Measurements from ENCODE around the gene LORICRIN. TPM values are rescaled to one million over a fixed set of nuclear protein-coding genes. Genes with fewer than 3 reads are reported as not detected.

LORICRIN gene
- total and polyA plus RNA-seq, 2 of the 4 experiments (the other 2 are of a cell fraction): not detected

GRCh38 chr1:153213519-153213918, 46.0 kb upstream of the LORICRIN start:
- Histone ChIP-seq H2AK9ac (replicated peaks; ENCODE audit: low read depth, low read length, poor library complexity) (no peak overlapping the region), H3K56ac (ENCODE audit: extremely low read depth, insufficient read depth, low read length) (no peak overlapping the region), H3K9me1 (ENCODE audit: insufficient read depth, low read length) (no peaks in the 10 kb centered on the region), H3K79me1 (ENCODE audit: low read depth in 1 of 2, low read length in 2 of 2) (no peaks in the 10 kb centered on the region), H2BK15ac (ENCODE audit: low read depth, low read length) (no peak overlapping the region), H2AFZ (replicated peaks; ENCODE audit: low read length, poor library complexity) (no peak overlapping the region), H2BK20ac (ENCODE audit: low read depth, low read length) (no peak overlapping the region), H2BK120ac (ENCODE audit: low read depth, low read length) (no peak overlapping the region), H3K4me3 (ENCODE audit: insufficient read depth, low read depth, low read length) (no peak overlapping the region), H2AK5ac (ENCODE audit: low read depth, low read length) (no peak overlapping the region), H3K27me3 (ENCODE audit: control insufficient read depth, insufficient read depth, low read length) (no peaks in the 10 kb centered on the region), H2BK5ac (ENCODE audit: low read depth, low read length, poor library complexity, severe bottlenecking) (no peak overlapping the region), H3K9ac (ENCODE audit: low read depth, low read length) (no peak overlapping the region), H3K27ac (ENCODE audit: insufficient read depth, low read length) (no peak overlapping the region), H4K5ac (ENCODE audit: low read depth, low read length) (no peak overlapping the region), H3K4me2 (ENCODE audit: low read depth, low read length) (no peak overlapping the region), H3K14ac (replicated peaks; ENCODE audit: low read depth, low read length) (no peak overlapping the region), H4K20me1 (ENCODE audit: insufficient read depth, low read length) (no peaks in the 10 kb centered on the region), H3K23ac (ENCODE audit: low read depth, low read length) (no peak overlapping the region), H3K9me3 (ENCODE audit: control insufficient read depth, insufficient read depth, low read length) (no peaks in the 10 kb centered on the region), H4K8ac (ENCODE audit: low read depth in 2 of 2, low read length in 2 of 2) (no peak overlapping the region), H3K4ac (ENCODE audit: low read depth, low read length) (no peak overlapping the region), H3K36me3 (ENCODE audit: control insufficient read depth, insufficient read depth, low read length) (no peaks in the 10 kb centered on the region), H4K91ac (ENCODE audit: insufficient read depth, low read depth, low read length) (no peak overlapping the region), H3K18ac (ENCODE audit: low read depth, low read length) (no peak overlapping the region), H3K4me1 (ENCODE audit: control insufficient read depth, insufficient read depth, low read length) (no peaks in the 10 kb centered on the region)
- CTCF ChIA-PET: no interaction called here
- in situ Hi-C loops (cut with MboI; ENCODE audit: low sequenced_read_pairs) (loop anchor here (25.0 kb wide), 1 partner anchor 551 kb away; the partner anchor contains the start of gene LCE2D), dilution Hi-C loops (cut with HindIII; ENCODE audit: low sequenced_read_pairs, unreplicated experiment) (no loop called here), intact Hi-C loops (cut with micrococcal nuclease) (no loop called here)
- no CpG with 5 or more reads among the region's 4 CpGs for WGBS, 2 experiments (ENCODE audit: extremely low coverage in 2 of 2, insufficient read length in 1 of 2)
- BruUV-seq (replicated peaks): no TSS peak
- DNase-seq: no peak
- POLR2A ChIA-PET (ENCODE audit: unreplicated experiment): no interaction called here
- TF ChIP-seq FOS (IDR thresholded peaks at IDR 0.05; ENCODE audit: low read depth, low read length) (no peak), NFE2L2 (IDR thresholded peaks at IDR 0.05; ENCODE audit: low read depth, low read length) (no peak), MAZ (IDR thresholded peaks at IDR 0.05; ENCODE audit: borderline replicate concordance, low read depth, low read length) (no peak), POLR2A (IDR thresholded peaks at IDR 0.05; ENCODE audit: low read depth, low read length) (no peak), CTCF (conservative IDR thresholded peaks at IDR 0.05; ENCODE audit: low read depth, low read length) (no peak), ELK1 (IDR thresholded peaks at IDR 0.05; ENCODE audit: borderline replicate concordance, low read depth, low read length) (no peak), MAFK (IDR thresholded peaks at IDR 0.05; ENCODE audit: low read depth, low read length) (no peak), CHD1 (IDR thresholded peaks at IDR 0.05; ENCODE audit: low read depth, low read length) (no peak), USF2 (IDR thresholded peaks at IDR 0.05; ENCODE audit: low read depth, low read length) (no peak), CEBPB (IDR thresholded peaks at IDR 0.05; ENCODE audit: low read depth, low read length) (no peak), SMC3 (IDR thresholded peaks at IDR 0.05; ENCODE audit: low read depth, low read length) (no peak), BHLHE40 (IDR thresholded peaks at IDR 0.05; ENCODE audit: low read depth, low read length) (no peak), MXI1 (IDR thresholded peaks at IDR 0.05; ENCODE audit: borderline replicate concordance, low read depth, low read length) (no peak), RFX5 (IDR thresholded peaks at IDR 0.05; ENCODE audit: low read depth, low read length) (no peak), RCOR1 (IDR thresholded peaks at IDR 0.05; ENCODE audit: insufficient replicate concordance, low read length) (no peak), RAD21 (IDR thresholded peaks at IDR 0.05; ENCODE audit: low read length) (no peak)
- ATAC-seq (ENCODE audit: low read depth): no peak

Data from IMR-90 (cell line).